Measurements from ENCODE around the gene CDKL5. TPM values are rescaled to one million over a fixed set of nuclear protein-coding genes. Genes with fewer than 3 reads are reported as not detected.

The CDKL5 gene
- total RNA-seq, 1 experiment from 2014 or later = 4.2 TPM

DNA sequence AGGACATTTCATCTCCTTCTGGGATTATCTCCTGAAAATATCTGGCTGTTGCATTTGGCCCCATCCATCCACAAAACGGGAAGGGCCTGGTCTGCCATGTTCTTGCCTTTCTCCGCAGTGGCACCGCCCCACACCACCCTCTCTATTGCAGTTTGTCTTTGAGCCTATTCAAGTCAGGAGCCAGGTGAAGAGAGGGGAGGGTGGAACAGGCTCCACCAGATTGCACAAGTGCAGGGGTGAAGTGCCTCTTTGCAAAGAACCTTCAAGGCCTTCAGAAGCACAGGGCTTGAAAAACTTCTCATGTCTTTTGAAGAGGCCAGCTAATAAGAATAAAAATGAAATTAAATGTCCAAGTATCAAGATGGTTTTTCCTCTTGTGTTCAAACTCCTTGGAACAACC lies 217.8 kb downstream of the CDKL5 start:
- ChIA-PET POLR2A (ENCODE audit: unreplicated experiment) (no interaction called here), CTCF (no interaction called here)
- Histone ChIP-seq H3F3A (ENCODE audit: insufficient read depth, low read depth) (no peaks in the 10 kb centered on the region), H3K4me3 (no peak overlapping the region), H4K20me1 (ENCODE audit: insufficient read depth) (no peaks in the 10 kb centered on the region), H3K27me3 (ENCODE audit: insufficient read depth, low read depth) (no peaks in the 10 kb centered on the region), H3K4me1 (replicated peaks; ENCODE audit: insufficient read depth) (no peaks in the 10 kb centered on the region), H3K36me3 (ENCODE audit: low read depth) (no peaks in the 10 kb centered on the region), H3K9me3 (ENCODE audit: insufficient read depth, low read depth) (no peaks in the 10 kb centered on the region), H3K9me2 (ENCODE audit: insufficient read depth) (no peaks in the 10 kb centered on the region), H3K27ac (no peak overlapping the region), H3K79me2 (ENCODE audit: low read depth) (no peaks in the 10 kb centered on the region), H3K4me2 (no peak overlapping the region), H2AFZ (no peak overlapping the region)
- intact Hi-C loops (cut with micrococcal nuclease; ENCODE audit: unreplicated experiment) = no loop called here
- no TSS peak for BruUV-seq (replicated peaks)
- no peak for TF ChIP-seq EZH2 (IDR thresholded peaks at IDR 0.05; ENCODE audit: low read depth)
- TF ChIP-seq, protein P1, sequence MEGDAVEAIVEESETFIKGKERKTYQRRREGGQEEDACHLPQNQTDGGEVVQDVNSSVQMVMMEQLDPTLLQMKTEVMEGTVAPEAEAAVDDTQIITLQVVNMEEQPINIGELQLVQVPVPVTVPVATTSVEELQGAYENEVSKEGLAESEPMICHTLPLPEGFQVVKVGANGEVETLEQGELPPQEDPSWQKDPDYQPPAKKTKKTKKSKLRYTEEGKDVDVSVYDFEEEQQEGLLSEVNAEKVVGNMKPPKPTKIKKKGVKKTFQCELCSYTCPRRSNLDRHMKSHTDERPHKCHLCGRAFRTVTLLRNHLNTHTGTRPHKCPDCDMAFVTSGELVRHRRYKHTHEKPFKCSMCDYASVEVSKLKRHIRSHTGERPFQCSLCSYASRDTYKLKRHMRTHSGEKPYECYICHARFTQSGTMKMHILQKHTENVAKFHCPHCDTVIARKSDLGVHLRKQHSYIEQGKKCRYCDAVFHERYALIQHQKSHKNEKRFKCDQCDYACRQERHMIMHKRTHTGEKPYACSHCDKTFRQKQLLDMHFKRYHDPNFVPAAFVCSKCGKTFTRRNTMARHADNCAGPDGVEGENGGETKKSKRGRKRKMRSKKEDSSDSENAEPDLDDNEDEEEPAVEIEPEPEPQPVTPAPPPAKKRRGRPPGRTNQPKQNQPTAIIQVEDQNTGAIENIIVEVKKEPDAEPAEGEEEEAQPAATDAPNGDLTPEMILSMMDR (conservative IDR thresholded peaks at IDR 0.05) = no peak
- DNase-seq = no peak

DNA sequence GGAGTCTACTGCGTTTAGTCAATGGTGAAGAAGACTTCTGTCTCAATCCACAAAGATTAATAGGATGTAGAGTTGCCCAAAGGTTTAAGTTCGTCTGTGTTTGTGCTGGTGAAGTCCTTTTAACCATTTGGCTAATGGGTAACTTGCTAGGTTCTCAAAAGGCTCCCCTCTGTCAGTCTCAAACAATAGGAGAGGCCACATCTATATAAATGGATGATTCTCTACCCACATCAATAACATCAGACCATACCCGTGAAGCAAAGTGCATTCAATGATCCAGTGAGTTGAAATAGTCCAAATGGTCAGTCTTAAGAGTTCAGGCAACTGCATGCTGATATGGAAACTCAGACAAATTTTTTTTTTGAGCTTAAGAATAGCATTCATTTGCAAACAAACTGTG lies 218.4 kb downstream of the CDKL5 start:
- TF ChIP-seq EZH2 (IDR thresholded peaks at IDR 0.05; ENCODE audit: low read depth) = no peak
- TF ChIP-seq, protein P1 (conservative IDR thresholded peaks at IDR 0.05) = no peak
- H2AFZ ChIP-seq = no peak overlapping the region
- H3K27me3 ChIP-seq (ENCODE audit: insufficient read depth, low read depth) = no peaks in the 10 kb centered on the region
- no peaks in the 10 kb centered on the region for H3F3A ChIP-seq (ENCODE audit: insufficient read depth, low read depth)
- no peak overlapping the region for H3K4me2 ChIP-seq
- no peak for DNase-seq
- no peaks in the 10 kb centered on the region for H3K4me1 ChIP-seq (replicated peaks; ENCODE audit: insufficient read depth)
- no peaks in the 10 kb centered on the region for H3K9me2 ChIP-seq (ENCODE audit: insufficient read depth)
- POLR2A ChIA-PET (ENCODE audit: unreplicated experiment) = no interaction called here
- no peak overlapping the region for H3K27ac ChIP-seq
- H3K79me2 ChIP-seq (ENCODE audit: low read depth) = no peaks in the 10 kb centered on the region
- CTCF ChIA-PET = no interaction called here
- intact Hi-C loops (cut with micrococcal nuclease; ENCODE audit: unreplicated experiment) = no loop called here
- H3K9me3 ChIP-seq (ENCODE audit: insufficient read depth, low read depth) = no peaks in the 10 kb centered on the region
- no peaks in the 10 kb centered on the region for H3K36me3 ChIP-seq (ENCODE audit: low read depth)
- H3K4me3 ChIP-seq = no peak overlapping the region
- no TSS peak for BruUV-seq (replicated peaks)
- H4K20me1 ChIP-seq (ENCODE audit: insufficient read depth) = no peaks in the 10 kb centered on the region

DNA sequence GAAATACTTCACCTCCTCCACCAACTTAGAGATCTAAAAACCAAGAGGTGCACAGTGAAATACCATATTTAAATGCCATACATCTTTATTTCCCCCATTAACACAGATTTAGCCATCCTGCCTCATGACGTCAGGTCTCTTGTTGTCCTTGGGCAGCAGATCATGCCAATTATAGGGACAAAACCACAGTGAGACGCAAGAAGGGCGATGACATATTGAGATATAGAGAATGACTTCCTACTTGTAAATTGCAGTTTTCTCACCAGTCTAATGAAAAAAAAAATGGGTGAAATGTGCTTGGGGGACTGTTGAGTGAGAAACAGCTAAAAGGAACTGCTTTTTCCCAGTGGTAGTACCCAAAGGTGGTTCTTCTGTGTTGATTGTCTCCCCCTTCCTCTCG lies 222.2 kb downstream of the CDKL5 start:
- H3K9me2 ChIP-seq (ENCODE audit: insufficient read depth) = no peaks in the 10 kb centered on the region
- ChIA-PET POLR2A (ENCODE audit: unreplicated experiment) (no interaction called here), CTCF (no interaction called here)
- H3F3A ChIP-seq (ENCODE audit: insufficient read depth, low read depth) = no peaks in the 10 kb centered on the region
- no peak overlapping the region for H3K27ac ChIP-seq
- H3K4me3 ChIP-seq = no peak overlapping the region
- H3K9me3 ChIP-seq (ENCODE audit: insufficient read depth, low read depth) = no peaks in the 10 kb centered on the region
- no peak overlapping the region for H3K4me2 ChIP-seq
- H4K20me1 ChIP-seq (ENCODE audit: insufficient read depth) = no peaks in the 10 kb centered on the region
- intact Hi-C loops (cut with micrococcal nuclease; ENCODE audit: unreplicated experiment) = no loop called here
- no peaks in the 10 kb centered on the region for H3K79me2 ChIP-seq (ENCODE audit: low read depth)
- no TSS peak for BruUV-seq (replicated peaks)
- no peaks in the 10 kb centered on the region for H3K27me3 ChIP-seq (ENCODE audit: insufficient read depth, low read depth)
- no peak overlapping the region for H2AFZ ChIP-seq
- no peaks in the 10 kb centered on the region for H3K4me1 ChIP-seq (replicated peaks; ENCODE audit: insufficient read depth)
- H3K36me3 ChIP-seq (ENCODE audit: low read depth) = no peaks in the 10 kb centered on the region
- DNase-seq = no peak
- TF ChIP-seq, protein P1 (conservative IDR thresholded peaks at IDR 0.05) = no peak
- TF ChIP-seq EZH2 (IDR thresholded peaks at IDR 0.05; ENCODE audit: low read depth) = no peak

Data from PC-9 (cell line).